HEK293T (cell line): ENCODE measurements around the gene PBXIP1.

Experiments used
- CTCF ChIA-PET: fragments of 350-600 bp; formaldehyde crosslinking; extraction: SDS; loops from one replicate; lab custom pipeline; 2021; ENCODE audit warnings: antibody characterized with exemption, inconsistent platforms; lab: Yijun Ruan, JAX
- POLR2A ChIA-PET: fragments of 350-600 bp; formaldehyde crosslinking; extraction: SDS; loops from one replicate; lab custom pipeline; 2020; ENCODE audit warnings: antibody characterized with exemption, inconsistent platforms; lab: Yijun Ruan, JAX
- DNase-seq: peaks from one replicate; pipeline ENCODE4 v3.0.0; 2012; ENCODE audit warnings: mixed read lengths; ENCODE audit errors: extremely low spot score
- ARNT ChIP-seq: fragments of 450-650 bp; IDR thresholded peaks from 2 replicates; pipeline ENCODE4 v1.6.1; 2017; ENCODE audit warnings: mild to moderate bottlenecking
- BHLHE40 ChIP-seq: fragments of 450-650 bp; IDR thresholded peaks from 2 replicates; pipeline ENCODE4 v1.6.1; 2016; ENCODE audit warnings: mild to moderate bottlenecking, moderate library complexity, borderline replicate concordance
- CTBP1 ChIP-seq: fragments of 450-650 bp; IDR thresholded peaks from 2 replicates; pipeline ENCODE4 v1.6.1; 2016; ENCODE audit warnings: borderline replicate concordance
- ELF4 ChIP-seq: fragments of 450-650 bp; IDR thresholded peaks from 2 replicates; pipeline ENCODE4 v1.6.1; 2017; ENCODE audit warnings: antibody characterized with exemption
- FOXA1 ChIP-seq: fragments of 450-650 bp; IDR thresholded peaks from 2 replicates; pipeline ENCODE4 v1.6.1; 2016; ENCODE audit warnings: mild to moderate bottlenecking
- FOXK2 ChIP-seq: fragments of 450-650 bp; IDR thresholded peaks from 2 replicates; pipeline ENCODE4 v1.6.1; 2016; ENCODE audit warnings: mild to moderate bottlenecking
- FOXM1 ChIP-seq: fragments of 450-650 bp; IDR thresholded peaks from 2 replicates; pipeline ENCODE4 v1.6.1; 2017; ENCODE audit warnings: mild to moderate bottlenecking, borderline replicate concordance
- HDGF ChIP-seq: fragments of 450-650 bp; IDR thresholded peaks from 2 replicates; pipeline ENCODE4 v1.6.1; 2017; ENCODE audit warnings: antibody characterized with exemption, borderline replicate concordance
- L3MBTL2 ChIP-seq: fragments of 450-650 bp; conservative IDR thresholded peaks from 2 replicates; pipeline ENCODE4 v1.6.1; 2016; ENCODE audit warnings: mild to moderate bottlenecking
- LEF1 ChIP-seq: fragments of 450-650 bp; IDR thresholded peaks from 2 replicates; pipeline ENCODE4 v1.6.1; 2017; ENCODE audit warnings: mild to moderate bottlenecking, borderline replicate concordance
- NFRKB ChIP-seq: fragments of 450-650 bp; IDR thresholded peaks from 2 replicates; pipeline ENCODE4 v1.6.1; 2016; ENCODE audit warnings: mild to moderate bottlenecking, moderate library complexity
- SP1 ChIP-seq: fragments of 450-650 bp; IDR thresholded peaks from 2 replicates; pipeline ENCODE4 v1.6.1; 2017
- SUZ12 ChIP-seq: fragments of 450-650 bp; IDR thresholded peaks from 2 replicates; pipeline ENCODE4 v1.6.1; 2016; ENCODE audit warnings: mild to moderate bottlenecking
- TARDBP ChIP-seq: fragments of 450-650 bp; IDR thresholded peaks from 2 replicates; pipeline ENCODE4 v1.6.1; 2016
- ZNF384 ChIP-seq: fragments of 450-650 bp; IDR thresholded peaks from 2 replicates; pipeline ENCODE4 v1.6.1; 2016
- TF ChIP-seq, protein P1 (sequence below): fragments of 450-650 bp; IDR thresholded peaks from 2 replicates; pipeline ENCODE4 v1.6.1; 2016

PBXIP1 gene

GRCh38 chr1:154954541-154954940, 1.4 kb downstream of the PBXIP1 start:
- DNase-seq, result no peak
- no peak for TF ChIP-seq SP1
- TF ChIP-seq TARDBP, result no peak
- no peak for TF ChIP-seq FOXK2
- no peak for TF ChIP-seq NFRKB
- no peak for TF ChIP-seq ARNT
- POLR2A ChIA-PET, result interaction anchor here (1.4 kb wide), 1 partner anchor 11 kb away, joined by 4 read pairs; no protein-coding TSS in a partner anchor
- CTCF ChIA-PET, result no interaction called here

DNA sequence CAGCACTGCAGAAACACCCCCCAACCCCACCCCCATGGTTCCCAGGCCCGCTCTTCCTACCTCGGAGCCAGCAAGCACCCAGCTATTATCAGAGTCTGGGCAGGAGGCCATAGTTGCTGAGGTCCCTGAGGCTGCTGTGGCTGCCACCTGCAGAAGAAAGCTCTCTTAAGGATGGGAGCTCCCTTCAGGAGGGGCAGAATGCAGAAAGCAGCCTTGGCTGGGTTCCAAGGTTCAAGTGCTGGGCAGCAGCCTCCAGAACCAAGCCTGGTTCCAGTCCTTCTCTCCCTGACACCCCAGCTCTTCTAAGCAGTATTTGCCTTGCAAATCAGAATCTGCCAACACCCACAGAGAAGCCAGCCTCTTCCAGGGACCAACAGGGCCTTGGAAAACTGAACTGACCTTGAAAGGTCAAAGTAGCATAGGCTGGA, 2.3 kb downstream of the PBXIP1 start:
- no peak for DNase-seq
- no peak for TF ChIP-seq BHLHE40
- TF ChIP-seq HDGF, result no peak
- TF ChIP-seq CTBP1, result no peak
- TF ChIP-seq FOXM1, result no peak
- TF ChIP-seq NFRKB, result no peak
- TF ChIP-seq LEF1, result no peak
- no peak for TF ChIP-seq ZNF384
- no peak for TF ChIP-seq SP1
- no peak for TF ChIP-seq ELF4
- TF ChIP-seq, protein P1, sequence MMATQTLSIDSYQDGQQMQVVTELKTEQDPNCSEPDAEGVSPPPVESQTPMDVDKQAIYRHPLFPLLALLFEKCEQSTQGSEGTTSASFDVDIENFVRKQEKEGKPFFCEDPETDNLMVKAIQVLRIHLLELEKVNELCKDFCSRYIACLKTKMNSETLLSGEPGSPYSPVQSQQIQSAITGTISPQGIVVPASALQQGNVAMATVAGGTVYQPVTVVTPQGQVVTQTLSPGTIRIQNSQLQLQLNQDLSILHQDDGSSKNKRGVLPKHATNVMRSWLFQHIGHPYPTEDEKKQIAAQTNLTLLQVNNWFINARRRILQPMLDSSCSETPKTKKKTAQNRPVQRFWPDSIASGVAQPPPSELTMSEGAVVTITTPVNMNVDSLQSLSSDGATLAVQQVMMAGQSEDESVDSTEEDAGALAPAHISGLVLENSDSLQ, result no peak
- CTCF ChIA-PET, result no interaction called here
- POLR2A ChIA-PET, result no interaction called here

DNA sequence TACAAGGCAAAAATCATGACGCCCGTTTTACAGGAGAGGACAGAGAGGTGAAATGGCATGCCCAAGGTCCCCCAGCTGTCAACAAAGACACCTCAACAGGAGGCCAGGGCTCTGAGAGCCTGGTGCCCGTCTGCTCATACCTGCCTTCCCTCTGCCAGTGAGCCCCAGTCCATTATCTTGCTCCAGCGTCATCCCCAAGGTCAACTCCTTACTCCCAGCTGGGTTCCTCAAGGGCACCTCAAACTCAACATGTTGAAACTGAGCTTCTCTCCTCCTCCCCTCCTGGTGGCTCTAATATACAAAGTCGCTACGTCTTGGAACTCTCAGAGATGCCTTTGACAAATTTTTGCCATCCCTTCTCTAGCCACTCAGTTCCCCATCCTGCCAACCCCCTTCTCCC, 3.2 kb downstream of the PBXIP1 start:
- ChIA-PET CTCF (no interaction called here), POLR2A (interaction anchor here (1.4 to 2.8 kb wide), 2 partner anchors 9 to 18 kb away, joined by 3 to 9 read pairs; partner anchors contain the start of genes PYGO2 and SHC1)
- no peak for DNase-seq
- TF ChIP-seq TARDBP, result no peak
- no peak for TF ChIP-seq FOXM1
- no peak for TF ChIP-seq NFRKB
- no peak for TF ChIP-seq FOXK2
- no peak for TF ChIP-seq ELF4
- TF ChIP-seq SUZ12, result no peak
- TF ChIP-seq LEF1, result no peak
- TF ChIP-seq CTBP1, result no peak
- no peak for TF ChIP-seq HDGF
- no peak for TF ChIP-seq SP1
- TF ChIP-seq L3MBTL2, result no peak

DNA sequence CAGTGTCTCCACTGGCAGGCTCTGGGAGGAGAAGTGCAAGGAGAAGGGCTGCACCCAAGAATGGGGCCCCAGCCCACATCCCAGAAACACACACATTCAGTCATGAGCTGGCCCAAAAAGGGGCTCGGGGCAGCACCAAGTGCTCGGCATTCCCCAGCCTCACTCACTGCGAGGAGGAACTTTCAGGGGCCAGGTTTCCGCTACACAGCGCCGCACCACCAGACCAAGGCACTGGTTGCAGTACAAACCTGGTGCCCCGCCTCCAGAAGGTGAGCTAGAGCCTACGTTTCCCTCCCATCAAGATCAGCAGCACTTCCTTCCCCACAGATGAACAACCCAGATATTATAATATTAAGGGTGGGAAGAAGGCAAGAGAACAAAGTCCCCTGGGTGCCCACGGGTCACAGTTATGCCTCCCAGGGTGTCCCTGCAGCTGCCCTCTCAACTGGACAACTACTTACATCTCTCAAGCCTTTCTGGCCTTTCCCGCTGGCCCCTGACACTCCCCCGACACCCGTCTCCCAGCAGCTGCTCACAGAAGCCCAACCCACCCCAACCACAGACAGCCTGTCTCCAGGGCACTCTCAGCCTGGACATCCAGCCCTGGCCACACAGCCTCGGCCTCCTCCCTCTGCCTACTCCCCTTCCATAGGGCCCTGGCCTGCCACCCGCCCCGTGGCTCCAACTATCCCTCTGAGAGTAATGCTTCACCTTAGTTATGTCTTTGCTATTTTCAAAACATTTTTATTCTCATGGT, 3.8 kb downstream of the PBXIP1 start:
- ChIA-PET POLR2A (interaction anchor here (1.2 to 2.8 kb wide), 3 partner anchors 9 to 19 kb away, joined by 3 to 9 read pairs (median 3); partner anchors contain the start of genes PMVK, PYGO2 and SHC1), CTCF (interaction anchor here (0.8 kb wide), 1 partner anchor 12 kb away, joined by 4 read pairs; no protein-coding TSS in a partner anchor)
- TF ChIP-seq ZNF384 (no peak), SUZ12 (no peak), L3MBTL2 (no peak), BHLHE40 (no peak), FOXA1 (no peak), HDGF (no peak), CTBP1 (no peak), SP1 (no peak)
- no peak for DNase-seq

- TF ChIP-seq ELF4 (no peak), TARDBP (no peak), ZNF384 (no peak), SP1 (no peak), SUZ12 (no peak), HDGF (no peak), ARNT (no peak), CTBP1 (no peak), FOXA1 (no peak), BHLHE40 (no peak), FOXK2 (no peak), L3MBTL2 (no peak), FOXM1 (no peak), LEF1 (no peak)
- TF ChIP-seq, protein P1, result no peak
- no peak for DNase-seq
- ChIA-PET CTCF (no interaction called here), POLR2A (interaction anchor here (1.6 kb wide), 1 partner anchor 12 kb away, joined by 8 read pairs; the partner anchor contains the start of gene PMVK)
These were observed 7.8 kb downstream of the PBXIP1 start for GRCh38 chr1:154948079-154948478.

GRCh38 chr1:154945962-154946850, 9.7 kb downstream of the PBXIP1 start:
- ChIA-PET CTCF (interaction anchor here (0.7 to 1.6 kb wide), 5 partner anchors 10 to 387 kb away, joined by 3 to 5 read pairs (median 3); partner anchors contain the start of gene PBXIP1), POLR2A (interaction anchor here (1.2 to 1.9 kb wide), 4 partner anchors 10 to 244 kb away, joined by 3 to 9 read pairs (median 6); partner anchors contain the start of genes PBXIP1 and PMVK)
- no peak for TF ChIP-seq ZNF384
- TF ChIP-seq L3MBTL2, result no peak
- TF ChIP-seq LEF1, result no peak
- no peak for TF ChIP-seq BHLHE40
- no peak for TF ChIP-seq FOXA1
- no peak for TF ChIP-seq HDGF
- no peak for TF ChIP-seq SP1
- no peak for TF ChIP-seq CTBP1
- no peak for TF ChIP-seq ELF4
- TF ChIP-seq NFRKB, result no peak
- DNase-seq, result no peak
